Measurements from ENCODE around the gene SPATA13.
"Not testable (repeated sequence)": the region's sequence is repeated elsewhere in the genome, so short reads cannot be mapped to it uniquely, and the experiment has no call there.

The SPATA13 gene

DNA sequence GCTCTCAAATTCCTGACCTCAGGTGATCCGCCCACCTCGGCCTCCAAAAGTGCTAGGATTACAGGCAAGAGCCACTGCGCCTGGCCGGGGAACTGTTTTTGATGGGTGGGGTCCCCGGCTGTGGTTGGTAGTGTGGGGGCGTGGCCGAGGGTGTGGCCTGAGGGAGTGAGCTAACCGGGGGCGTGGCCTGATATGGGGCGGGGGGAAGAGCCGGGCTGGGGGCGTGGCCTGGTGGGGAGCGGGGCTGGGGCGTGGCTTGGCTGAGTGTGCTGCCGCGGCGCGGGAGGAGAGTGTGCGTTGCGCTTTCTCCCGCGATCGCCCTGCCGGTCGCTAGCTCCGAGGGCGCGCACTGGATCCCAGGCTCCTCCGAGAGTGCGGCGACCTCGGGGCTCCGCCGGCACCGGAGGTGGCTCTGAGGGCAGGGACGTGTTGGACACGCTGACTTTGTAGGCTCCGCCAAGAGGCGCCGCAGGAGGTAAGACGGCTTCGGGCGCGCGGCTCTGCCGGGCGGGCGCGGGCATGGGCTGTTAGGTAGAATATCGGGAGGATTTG, at the start of gene SPATA13:
Gene SPATA13, plus strand, starts transcription at position 263 of the 552 bp plus-strand sequence. CDS start 62,210 bp downstream, outside the sequence.
- DNase-seq (ENCODE audit: low read depth) = peak; percentile 92

DNA sequence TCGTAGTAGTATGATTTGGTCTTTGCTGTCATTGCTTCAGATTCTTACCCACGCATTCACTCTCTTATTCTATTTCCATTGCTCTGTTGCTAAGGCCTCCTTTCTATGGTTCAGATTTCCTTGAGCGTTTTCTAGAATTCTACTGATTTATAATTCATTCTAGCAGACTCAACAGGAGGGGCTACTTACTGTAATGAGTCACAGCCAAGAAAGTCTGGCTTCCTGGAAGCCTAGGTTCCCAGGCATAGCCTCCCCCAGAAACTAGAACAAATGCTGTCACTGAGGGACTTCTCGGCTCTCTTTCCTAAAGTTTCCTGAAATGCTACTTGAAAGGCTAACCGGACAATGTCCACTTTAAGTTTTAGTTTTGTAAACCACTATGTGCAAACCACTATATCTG, 47.7 kb upstream of the SPATA13 start:
- no peak for DNase-seq (ENCODE audit: low read depth)

DNA sequence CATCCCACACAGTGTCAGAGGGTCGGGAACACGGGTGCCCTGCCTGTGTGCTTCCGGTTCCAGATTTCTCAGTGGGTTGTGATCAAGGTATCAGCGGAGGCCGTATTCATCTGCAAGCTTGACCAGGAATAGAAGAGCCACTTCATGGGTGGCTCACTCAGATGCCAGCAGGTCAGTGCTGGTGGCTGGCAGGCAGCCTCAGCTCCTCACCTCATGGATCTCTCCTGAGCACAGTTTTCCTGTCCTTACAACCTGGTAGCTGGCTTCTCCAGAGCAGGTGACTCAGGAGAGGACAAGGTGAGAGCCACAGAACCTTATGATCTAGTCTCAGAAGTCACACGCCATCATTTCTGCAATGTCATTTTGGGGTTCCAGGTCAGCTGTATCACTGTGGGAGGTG, 44.8 kb upstream of the SPATA13 start:
- DNase-seq (ENCODE audit: low read depth) = no peak

DNA sequence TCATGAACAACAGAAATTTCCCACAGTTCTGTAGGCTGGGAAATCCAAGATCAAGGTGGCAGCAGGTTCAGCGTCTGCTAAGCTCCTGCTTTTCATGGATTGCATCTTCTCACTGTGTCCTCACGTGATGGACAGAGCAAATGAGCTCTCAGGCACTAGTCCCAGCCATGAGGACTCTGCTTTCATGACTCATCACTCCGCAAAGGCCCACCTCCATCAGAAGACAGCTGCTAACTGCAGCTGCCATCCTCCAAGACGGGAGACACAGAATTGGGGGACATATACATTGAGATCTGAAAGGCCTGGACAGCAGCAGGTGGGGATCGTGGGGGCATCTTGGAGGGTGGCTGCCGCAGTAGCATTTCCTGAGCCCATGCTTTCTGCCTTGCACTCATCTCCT, 44.4 kb upstream of the SPATA13 start:
- DNase-seq (ENCODE audit: low read depth) = no peak

DNA sequence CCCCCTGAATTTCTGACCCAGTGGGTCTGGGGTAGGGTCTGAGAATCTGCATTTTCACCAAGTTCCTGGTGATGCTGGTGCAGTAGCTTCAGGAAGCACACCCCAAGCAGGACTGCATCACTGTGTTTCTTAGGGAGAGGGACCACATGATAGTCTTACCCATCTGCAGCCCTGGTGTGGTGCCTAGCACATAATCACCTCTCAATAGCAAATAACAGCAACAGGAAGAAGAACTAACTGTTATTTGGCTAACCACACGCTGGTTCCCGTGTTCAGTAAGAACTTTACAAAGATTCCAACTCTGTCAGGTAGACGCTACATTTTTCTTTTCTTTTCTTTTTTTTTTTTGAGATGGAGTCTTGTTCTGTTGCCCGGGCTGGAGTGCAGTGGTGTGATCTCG, 41.9 kb upstream of the SPATA13 start:
- DNase-seq (ENCODE audit: low read depth) = no peak

DNA sequence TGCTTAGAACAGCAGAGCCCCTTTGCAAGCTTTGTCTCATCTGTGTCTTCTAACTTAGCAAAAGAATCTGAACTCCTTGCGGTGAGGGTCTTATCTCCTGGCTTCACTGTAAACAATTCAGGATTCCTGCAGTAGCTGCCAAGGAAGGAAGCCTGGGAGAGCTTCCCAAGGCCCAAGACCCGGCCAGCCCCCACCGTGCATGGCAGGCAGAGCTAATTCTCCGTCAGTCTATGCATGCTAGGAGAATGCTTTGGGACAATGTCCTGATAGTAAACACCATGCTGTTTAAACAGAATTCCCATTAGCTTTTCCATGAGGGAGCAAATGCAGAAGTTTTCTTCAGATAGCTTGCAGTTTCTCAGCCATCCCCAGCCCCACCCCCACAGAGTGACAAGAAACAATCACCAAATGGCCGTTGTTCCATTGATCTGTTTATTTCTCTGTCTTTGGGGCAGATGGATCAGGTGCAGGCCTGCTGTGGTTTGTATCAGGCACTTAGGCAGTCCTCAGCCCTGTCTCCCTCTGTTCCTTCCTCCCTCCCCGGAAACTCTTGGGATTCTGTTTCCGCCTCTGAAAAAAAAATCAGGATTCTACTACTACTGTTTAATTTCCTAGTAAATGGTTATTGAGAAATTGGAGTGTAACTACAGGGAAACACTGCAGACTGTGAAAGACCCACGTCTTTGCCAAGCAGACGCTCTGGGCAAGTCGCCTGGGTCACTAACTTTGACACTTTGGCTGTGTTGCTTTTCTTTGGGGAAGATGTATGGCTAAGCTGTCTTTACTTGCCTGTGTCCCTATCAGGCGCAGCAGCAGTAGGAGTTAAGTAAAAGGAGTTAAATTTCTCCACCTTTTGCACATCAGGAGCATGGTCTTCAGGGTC, 40.7 kb upstream of the SPATA13 start:
- DNase-seq (ENCODE audit: low read depth) = no peak

DNA sequence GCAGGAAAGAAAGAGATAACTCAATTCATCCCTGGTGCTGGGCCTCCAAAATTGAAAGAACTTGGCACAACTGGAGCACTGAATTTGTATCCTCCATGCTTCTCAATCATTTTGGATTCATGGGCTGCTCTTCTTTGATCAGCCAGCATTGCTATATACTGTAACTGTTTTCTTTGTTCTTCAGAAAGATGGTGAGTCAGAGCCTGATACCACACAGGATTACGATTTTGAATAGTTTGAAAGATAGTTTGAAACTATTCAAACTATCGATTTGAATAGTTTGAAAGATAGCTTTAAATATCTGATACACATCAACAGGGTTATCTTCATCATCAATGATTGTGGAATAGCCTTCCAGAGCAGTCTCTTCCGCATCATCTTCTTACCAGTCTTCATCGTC, 38.5 kb upstream of the SPATA13 start:
- not testable (repeated sequence) for DNase-seq (ENCODE audit: low read depth)

DNA sequence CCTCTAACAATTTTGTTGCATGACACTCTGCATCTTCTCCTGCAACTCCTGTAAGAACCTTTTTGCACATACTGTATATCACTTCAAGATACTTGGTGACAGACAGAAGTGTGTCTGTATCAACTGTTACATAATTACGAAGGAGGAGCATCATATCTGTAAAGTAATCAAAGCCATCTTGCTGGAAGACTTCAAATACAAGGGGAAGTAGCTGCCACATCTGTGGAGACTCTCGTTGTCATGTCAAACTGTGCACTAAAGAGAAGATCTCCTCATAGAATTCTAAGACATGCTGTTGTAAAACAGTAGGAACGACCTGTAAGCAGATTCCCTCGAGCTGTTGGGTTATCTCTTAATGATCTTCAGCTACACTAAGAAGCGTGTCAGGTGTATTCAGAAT, 38.0 kb upstream of the SPATA13 start:
- no peak for DNase-seq (ENCODE audit: low read depth)

DNA sequence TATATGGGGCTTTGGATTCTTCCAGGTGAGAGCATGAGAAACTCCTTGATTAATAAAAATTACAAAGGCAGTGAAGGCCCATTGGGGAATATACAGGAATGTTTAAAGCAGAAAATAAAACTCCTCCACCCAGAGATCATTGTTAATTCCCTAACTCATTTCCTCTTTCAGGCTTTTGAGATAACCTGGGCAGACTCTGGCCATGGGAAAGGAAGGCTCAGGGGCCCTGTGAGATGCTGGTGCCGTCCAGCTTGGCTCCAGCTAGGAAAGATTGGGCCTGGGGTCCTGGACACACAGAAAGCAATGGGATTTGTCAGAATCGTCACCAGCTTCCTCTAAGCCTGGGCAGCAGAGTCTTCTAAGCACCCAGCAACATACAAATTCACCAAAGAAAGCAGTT, 36.8 kb upstream of the SPATA13 start:
- no peak for DNase-seq (ENCODE audit: low read depth)

DNA sequence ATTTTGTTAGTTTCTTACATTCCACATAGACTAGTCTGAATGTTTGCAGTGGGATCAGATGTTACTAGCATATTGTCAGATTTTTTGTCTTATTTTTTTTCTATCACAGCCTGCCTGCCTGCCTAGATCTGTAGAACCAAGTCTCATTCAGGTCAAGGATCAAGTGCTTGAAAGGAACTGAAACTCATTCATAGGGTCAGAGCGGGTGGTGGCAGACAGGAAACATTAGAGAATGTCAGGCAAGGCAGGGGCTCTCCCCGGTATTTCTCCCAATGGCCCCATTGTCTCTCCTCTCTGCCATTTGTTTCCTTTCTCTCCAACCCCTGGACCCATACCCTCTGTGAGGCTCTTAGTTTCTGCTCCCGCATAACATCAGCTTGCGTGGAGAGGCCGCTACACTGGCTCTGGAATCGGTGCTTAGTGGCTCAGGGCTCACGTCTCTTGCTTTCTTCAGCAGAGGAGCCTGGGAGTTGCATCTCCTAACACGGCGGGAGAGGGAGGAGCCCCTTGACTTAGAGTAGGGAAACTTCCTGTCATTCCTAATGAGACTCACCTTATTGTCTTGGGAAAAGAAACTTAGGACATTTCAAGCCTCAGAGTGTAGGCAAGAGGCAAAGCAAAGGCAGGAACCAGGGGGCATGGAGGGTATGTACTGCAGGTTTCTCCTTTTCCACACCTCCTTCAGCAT, 35.6 kb upstream of the SPATA13 start:
- DNase-seq (ENCODE audit: low read depth) = no peak

DNA sequence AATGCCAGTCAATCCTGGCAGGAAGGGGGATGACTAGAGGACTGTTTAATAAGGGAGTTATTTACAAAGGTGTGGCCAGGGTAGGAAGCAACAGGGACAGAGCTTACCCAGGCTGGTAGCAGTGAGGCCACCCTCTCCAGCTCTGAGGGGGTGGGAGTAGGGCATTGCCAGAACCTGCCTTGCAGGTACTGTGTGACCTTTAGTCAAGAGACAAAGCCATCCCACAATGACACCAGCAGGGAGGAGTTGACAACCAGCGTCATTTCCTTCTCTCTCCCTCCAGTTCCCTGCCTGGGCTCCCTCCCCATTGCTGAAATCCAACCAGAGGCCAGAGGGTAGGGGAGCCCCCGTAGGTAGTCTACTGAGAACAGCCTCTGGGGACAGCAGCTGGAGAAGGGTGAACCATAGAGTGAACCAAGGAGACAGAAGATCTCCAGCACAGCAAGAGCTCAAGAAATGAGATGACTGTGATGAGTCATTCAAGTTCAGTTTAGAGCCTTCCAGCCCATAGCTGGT, 33.3 kb upstream of the SPATA13 start:
- no peak for DNase-seq (ENCODE audit: low read depth)

DNA sequence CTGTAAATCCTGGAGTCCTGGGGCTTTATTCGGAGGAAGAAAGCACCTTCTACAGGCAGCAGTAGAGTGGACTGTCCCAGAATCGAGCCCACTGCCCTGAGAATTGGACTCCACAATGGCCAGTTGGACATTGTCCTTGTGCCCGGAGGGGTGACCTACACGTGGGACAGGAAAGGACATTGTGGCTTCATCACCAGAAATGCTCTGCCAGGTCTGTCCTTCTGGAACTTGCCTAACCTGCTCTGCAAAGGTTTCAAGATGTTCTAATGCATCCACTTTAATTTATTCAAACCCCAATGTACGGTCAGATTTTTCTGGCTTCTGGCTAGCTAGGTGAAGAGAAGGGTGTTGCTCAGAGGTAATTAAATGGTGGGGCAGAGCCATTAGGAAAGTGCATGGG, 32.4 kb upstream of the SPATA13 start:
- no peak for DNase-seq (ENCODE audit: low read depth)

DNA sequence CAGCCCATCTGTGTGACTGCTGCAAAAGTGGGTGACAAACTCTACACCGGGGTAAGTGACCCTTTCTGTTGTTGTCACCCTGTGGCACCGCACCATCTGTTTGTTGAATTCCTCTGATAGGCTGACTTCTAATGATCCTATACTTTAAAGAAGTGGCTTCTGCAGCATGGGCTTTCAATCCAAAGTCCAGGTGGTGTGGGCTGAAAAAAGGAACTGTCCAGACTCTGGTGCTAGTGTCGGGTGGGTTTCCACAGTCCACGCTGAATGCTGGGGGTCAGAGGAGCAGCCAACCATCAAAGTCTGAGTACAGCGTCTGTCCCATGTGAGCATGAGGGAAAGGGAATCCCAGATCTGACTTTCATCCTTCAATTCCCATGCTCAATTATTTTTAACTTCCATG, 31.6 kb upstream of the SPATA13 start:
- DNase-seq (ENCODE audit: low read depth) = no peak

DNA sequence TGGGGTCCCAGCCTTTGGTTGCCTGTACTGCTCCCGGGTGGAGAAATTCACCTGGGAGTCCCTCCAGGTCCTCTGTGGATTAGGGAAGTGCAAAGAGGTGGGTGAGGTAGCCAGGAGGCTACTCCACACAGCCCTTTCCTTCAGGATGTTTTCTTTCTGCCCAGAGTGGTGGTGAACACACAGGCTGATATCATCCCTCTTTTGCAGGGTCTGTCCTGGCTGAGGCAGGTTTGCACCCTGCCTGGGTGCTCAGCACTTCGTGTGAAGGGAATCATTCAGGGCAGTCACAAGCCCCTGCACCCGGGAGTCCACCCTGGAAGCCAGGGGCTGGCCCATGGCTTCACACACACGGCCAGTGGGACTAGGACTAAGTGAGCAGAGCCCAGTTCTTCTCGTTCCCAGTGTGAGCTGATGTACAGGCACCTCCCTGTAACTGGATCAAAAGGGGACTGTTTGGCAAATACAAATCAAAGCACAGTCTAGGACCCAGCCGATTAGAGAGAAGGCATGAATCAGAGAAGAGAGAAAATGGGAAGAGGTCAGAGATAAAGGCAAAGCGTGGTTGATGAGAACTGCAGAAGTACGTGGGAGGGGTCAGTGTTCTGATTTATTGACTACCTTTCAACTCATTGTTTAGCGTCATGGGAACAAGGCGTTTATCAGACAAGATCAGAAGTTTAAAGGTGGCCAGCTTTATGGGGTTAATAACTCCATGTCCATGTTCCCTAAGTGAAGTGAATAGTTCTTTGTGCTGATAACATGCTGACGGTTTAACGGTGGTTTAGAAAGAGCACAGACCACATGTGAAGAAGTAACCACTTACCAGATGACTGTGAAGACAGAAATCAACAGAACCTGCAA, 30.4 kb upstream of the SPATA13 start:
- no peak for DNase-seq (ENCODE audit: low read depth)

DNA sequence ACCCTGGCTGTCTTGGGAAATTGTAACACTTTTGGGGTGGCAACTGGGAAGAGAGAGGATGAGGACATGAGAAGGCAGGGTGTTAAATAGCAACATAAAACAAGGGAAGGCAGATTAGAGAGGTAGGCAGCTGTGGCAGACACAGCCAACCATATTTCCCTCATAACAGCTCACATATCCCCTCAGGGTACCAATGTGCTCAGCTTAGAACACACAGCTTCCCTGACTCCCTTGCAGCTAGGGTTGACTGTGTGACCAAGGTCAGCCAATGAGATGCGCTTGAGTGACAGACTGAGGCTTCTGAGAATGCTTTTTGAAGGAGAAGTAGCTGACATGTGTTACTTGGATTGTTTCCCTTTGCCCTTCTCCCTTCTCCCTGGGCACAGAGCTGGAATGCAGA, 28.8 kb upstream of the SPATA13 start:
- DNase-seq (ENCODE audit: low read depth) = no peak

DNA sequence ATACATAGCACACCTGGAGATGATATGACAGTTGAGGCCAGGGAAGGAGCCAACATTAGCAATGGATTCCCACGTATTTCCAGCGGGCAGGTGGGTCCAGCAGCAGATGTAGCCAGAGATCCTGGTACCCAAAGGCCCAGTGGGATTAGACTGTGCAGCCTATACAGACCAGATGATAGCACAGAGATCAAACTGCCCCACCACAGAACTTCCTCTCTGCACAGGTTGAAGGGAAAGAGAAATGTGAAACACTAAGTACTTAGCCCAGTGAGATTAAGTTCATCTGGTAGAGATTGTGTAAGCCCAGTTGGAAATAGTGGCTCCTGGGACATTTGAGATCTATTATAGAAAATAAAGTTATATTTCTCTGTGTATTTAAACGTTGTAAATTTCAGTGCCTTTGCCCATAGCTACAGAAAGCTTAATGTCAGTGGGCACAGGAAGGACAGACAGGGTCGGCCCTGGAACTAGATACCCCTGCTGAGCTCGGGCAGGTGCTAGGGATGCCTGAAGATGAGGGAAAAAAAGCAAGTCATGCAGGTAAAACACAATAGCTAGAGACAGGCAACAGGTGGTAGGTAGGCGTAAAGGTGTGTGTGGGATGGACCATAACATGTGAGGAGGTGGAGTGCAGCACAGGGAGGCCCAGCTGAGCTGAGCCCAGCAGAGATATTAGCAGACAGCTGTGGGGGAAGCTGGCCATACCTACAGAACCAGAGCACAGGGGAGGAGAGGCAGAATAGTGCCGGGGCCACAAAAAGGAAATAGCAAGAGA, 27.3 kb upstream of the SPATA13 start:
- no peak for DNase-seq (ENCODE audit: low read depth)

DNA sequence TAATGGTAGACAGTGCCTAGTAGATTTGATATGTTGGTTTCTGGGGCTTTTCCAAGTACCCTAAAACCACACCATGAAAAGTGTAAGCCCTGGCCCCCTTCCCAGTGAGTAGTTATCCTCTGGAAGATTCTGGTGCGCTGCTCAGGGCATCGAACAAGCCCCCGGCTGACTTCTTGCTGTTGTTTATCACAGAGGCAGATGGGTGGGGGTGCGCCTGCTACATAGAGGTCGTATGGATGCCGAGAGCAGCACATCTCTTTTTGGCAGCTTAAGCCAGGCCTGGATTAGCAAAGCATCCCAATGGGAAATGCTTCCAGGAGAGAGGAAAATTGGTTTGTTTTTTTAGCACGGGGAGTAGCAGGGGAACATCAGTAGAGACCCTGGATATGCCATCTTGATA, 26.3 kb upstream of the SPATA13 start:
- no peak for DNase-seq (ENCODE audit: low read depth)

DNA sequence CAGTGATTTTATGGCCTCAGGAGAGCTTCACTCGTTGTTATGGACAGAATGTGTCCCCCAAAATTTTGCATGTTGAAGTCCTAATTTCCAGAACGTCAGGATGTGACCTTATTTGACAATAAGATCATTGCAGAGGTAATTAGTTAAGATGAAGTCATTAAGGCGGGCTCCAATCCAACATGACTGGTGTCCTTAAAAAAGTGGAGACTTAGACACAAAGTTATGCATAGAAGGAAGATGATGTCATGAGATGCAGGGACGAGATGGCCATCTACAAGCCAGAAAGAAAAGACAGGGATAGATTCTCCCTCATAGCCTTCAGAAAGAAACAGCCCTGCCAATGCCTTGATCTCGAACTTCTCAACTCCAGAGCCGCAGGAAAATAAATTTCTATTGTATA, 25.8 kb upstream of the SPATA13 start:
- no peak for DNase-seq (ENCODE audit: low read depth)

DNA sequence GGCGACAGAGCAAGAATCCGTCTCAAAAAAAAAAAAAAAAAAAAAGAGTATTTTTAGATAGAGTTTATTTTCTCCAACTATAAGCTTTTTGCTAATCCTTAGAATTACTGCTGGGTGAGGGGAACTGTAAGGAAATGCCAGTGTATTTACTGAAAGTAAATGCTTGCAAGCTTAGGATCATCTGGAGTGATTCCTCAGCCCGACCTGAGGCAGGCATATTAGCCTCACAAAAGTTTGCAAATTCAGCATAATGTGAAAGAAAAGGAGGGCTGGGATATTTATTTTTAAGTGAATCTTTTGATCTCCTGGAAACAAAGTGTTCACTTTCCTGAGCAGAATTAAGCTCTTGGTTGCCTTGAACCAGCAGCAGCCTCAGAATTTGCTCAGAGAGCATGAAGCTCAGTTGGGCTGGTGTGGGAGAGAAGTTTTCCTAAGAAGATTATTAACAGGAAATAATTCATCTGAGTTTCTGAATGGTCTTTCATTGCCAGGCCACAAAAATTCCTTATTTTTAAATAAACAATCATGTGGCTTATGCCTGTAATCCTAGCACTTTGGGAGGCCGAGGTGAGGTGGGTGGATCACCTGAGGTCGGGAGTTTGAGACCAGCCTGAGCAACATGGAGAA, 24.7 kb upstream of the SPATA13 start:
- DNase-seq (ENCODE audit: low read depth) = no peak

DNA sequence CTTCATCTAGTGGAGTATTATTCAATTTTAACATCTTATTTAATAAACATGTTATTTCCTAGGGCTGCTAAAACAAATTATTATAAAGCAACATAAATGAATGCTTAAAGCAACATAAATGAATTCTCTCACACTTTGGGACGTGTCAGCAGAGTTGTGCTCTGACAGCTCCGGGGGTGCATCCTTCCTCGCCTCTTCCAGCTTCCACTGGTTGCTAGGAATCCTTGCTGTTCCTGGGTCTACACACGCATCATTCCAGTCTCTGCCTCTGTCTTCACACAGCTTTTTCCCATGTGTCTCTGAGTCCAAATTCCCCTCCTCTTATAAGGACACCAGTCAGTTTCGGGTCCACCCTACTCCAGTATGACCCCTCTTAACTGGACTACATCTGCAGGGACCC, 21.6 kb upstream of the SPATA13 start:
- no peak for DNase-seq (ENCODE audit: low read depth)

Data from stimulated activated CD8-positive, alpha-beta memory T cell treated with anti-CD3 and anti-CD28 coated beads, Interleukin-15, amount 100 ng/mL, for 1 hour (primary cell).